ENCODE measurements around the gene WDR26. TPM values are rescaled to one million over a fixed set of nuclear protein-coding genes. Genes with fewer than 3 reads are reported as not detected.

The WDR26 gene
- total RNA-seq, 1 experiment from 2014 or later, result 84.9 TPM

DNA sequence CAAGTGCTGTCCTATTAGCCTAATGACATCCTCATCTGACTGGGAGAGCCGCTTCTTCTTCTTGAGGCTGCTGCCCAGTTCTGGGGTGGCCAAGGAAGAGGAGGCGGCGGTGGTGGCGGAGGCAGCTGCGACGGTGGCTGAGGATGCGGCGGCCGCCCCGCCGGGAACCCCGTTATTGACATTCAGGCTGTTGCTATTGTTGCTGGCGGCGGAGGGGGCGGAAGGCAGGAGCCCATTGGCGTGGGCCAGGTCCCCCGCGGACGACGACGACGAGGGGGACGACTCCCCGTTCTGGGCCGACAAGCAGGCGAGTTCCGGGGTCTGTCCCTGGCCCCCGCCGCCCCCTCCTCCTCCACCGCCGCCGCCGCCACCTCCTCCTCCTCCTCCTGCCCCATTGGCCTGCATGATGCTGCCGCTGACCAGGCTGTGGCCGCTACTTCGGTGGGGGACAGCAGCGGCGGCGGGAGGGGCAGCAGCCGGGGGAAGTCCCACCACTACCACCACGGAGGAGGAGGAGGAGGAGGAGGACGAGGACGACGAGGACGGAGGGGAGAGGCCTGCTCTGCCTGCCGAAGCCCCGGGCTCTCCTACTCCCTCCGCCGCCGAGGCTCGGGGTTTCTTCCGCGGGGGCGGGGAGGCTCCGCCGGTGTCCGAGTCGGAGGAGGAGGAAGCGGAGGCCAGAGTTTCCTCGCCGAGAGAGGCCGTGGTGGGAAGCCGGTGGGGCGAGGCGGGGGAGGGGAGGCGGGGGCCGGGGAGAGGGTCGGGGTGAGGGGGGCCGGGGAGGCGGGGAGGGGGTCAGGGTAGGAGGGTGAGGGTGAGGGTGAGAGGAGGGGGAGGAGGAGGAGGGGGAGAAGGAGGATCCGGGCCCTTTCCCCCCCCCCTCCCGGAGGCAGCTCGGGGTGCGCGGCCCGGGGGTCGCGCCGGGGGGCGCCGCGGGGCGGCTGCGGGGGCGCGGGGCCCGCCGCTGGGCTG is 610 bp downstream of the WDR26 start:
- no peaks in the 10 kb centered on the region for H3K27me3 Mint-ChIP-seq (ENCODE audit: unreplicated experiment)
- H3K9me3 Mint-ChIP-seq (ENCODE audit: low read depth, unreplicated experiment), result no peaks in the 10 kb centered on the region
- TF ChIP-seq, protein P1, sequence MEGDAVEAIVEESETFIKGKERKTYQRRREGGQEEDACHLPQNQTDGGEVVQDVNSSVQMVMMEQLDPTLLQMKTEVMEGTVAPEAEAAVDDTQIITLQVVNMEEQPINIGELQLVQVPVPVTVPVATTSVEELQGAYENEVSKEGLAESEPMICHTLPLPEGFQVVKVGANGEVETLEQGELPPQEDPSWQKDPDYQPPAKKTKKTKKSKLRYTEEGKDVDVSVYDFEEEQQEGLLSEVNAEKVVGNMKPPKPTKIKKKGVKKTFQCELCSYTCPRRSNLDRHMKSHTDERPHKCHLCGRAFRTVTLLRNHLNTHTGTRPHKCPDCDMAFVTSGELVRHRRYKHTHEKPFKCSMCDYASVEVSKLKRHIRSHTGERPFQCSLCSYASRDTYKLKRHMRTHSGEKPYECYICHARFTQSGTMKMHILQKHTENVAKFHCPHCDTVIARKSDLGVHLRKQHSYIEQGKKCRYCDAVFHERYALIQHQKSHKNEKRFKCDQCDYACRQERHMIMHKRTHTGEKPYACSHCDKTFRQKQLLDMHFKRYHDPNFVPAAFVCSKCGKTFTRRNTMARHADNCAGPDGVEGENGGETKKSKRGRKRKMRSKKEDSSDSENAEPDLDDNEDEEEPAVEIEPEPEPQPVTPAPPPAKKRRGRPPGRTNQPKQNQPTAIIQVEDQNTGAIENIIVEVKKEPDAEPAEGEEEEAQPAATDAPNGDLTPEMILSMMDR (IDR thresholded peaks at IDR 0.05; ENCODE audit: unreplicated experiment), result no peak
- H3K4me3 Mint-ChIP-seq (ENCODE audit: low read depth, unreplicated experiment), result peak overlapping the region; percentile 81
- H3K27ac Mint-ChIP-seq (ENCODE audit: unreplicated experiment), result peak overlapping the region; percentile 83
- no TSS peak for BruUV-seq (replicated peaks)
- CTCF ChIA-PET, result interaction anchor here (0.7 to 1.1 kb wide), 3 partner anchors 17 to 75 kb away, joined by 3 to 4 read pairs (median 4); no protein-coding TSS in a partner anchor
- DNase-seq, result peak; percentile 41
- intact Hi-C loops (cut with micrococcal nuclease; ENCODE audit: unreplicated experiment), result no loop called here
- peaks cover 49% of the 10 kb centered on the region for H3K4me1 Mint-ChIP-seq (ENCODE audit: low read depth, unreplicated experiment)
- peaks cover 58% of the 10 kb centered on the region for H3K36me3 Mint-ChIP-seq (ENCODE audit: insufficient read depth, unreplicated experiment)

DNA sequence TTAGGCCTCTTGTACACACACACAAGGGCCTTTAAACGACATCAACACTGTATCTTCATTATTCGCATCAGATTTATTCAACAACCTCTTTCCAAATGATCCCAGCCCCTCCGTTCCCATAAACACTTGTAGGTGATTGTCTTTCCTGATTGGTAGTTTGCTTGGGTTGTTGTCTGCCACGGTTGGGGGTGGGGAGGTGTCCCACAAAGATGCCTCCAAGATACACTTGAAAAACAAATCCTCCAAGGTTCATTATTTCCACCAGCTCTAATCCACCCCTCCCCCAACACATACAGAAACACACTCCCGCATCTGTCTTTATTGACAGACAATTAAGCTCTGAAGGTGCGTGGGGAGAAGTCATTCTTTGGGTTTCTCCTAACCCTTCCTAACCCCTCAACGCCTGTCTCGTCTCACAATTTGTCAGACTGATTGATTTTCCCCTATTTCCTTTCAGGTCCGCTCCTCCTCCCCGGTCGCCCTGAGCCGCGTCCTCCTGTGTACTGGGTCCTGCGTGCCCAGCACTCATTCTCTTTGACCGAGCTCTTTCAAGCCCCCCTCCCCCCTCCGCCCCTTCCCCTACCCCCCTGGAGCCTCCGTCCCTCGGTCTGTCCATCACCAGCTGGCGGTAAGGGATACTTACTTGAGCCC is 1.4 kb downstream of the WDR26 start:
- Mint-ChIP-seq H3K27ac (ENCODE audit: unreplicated experiment) (peak overlapping the region; percentile 83), H3K27me3 (ENCODE audit: unreplicated experiment) (no peaks in the 10 kb centered on the region), H3K4me1 (ENCODE audit: low read depth, unreplicated experiment) (peaks cover 49% of the 10 kb centered on the region), H3K4me3 (ENCODE audit: low read depth, unreplicated experiment) (peak overlapping the region; percentile 81), H3K36me3 (ENCODE audit: insufficient read depth, unreplicated experiment) (peaks cover 67% of the 10 kb centered on the region), H3K9me3 (ENCODE audit: low read depth, unreplicated experiment) (no peaks in the 10 kb centered on the region)
- intact Hi-C loops (cut with micrococcal nuclease; ENCODE audit: unreplicated experiment), result no loop called here
- TF ChIP-seq, protein P1 (IDR thresholded peaks at IDR 0.05; ENCODE audit: unreplicated experiment), result no peak
- CTCF ChIA-PET, result interaction anchor here (0.6 kb wide), 1 partner anchor 59 kb away, joined by 3 read pairs; no protein-coding TSS in a partner anchor
- no TSS peak for BruUV-seq (replicated peaks)
- DNase-seq, result peak; percentile 21

DNA sequence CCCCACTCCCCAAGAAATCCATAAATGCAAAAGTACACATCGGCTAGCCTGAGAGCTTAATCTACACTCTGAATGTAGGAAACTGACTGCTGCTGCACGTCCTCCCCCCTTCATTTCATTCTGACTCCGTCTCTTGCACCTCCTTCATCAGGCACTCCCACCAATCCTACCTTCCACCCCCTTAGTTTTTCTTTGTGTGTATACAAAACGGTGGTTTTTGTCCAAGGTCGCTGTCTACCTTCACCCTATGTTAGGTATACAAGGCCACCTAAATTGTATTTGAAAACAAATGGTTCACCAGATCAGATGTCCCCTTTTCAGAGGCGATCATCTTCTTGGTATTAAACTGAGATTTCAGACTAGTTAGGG is 1.9 kb downstream of the WDR26 start:
- peak overlapping the region; percentile 81 for H3K4me3 Mint-ChIP-seq (ENCODE audit: low read depth, unreplicated experiment)
- peaks cover 49% of the 10 kb centered on the region for H3K4me1 Mint-ChIP-seq (ENCODE audit: low read depth, unreplicated experiment)
- no peaks in the 10 kb centered on the region for H3K9me3 Mint-ChIP-seq (ENCODE audit: low read depth, unreplicated experiment)
- CTCF ChIA-PET, result interaction anchor here (0.6 to 0.7 kb wide), 2 partner anchors 41 to 59 kb away, joined by 3 to 4 read pairs; no protein-coding TSS in a partner anchor
- intact Hi-C loops (cut with micrococcal nuclease; ENCODE audit: unreplicated experiment), result no loop called here
- H3K27me3 Mint-ChIP-seq (ENCODE audit: unreplicated experiment), result no peaks in the 10 kb centered on the region
- H3K27ac Mint-ChIP-seq (ENCODE audit: unreplicated experiment), result peak overlapping the region; percentile 83
- BruUV-seq (replicated peaks), result no TSS peak
- H3K36me3 Mint-ChIP-seq (ENCODE audit: insufficient read depth, unreplicated experiment), result peaks cover 70% of the 10 kb centered on the region
- no peak for DNase-seq
- TF ChIP-seq, protein P1 (IDR thresholded peaks at IDR 0.05; ENCODE audit: unreplicated experiment), result no peak

DNA sequence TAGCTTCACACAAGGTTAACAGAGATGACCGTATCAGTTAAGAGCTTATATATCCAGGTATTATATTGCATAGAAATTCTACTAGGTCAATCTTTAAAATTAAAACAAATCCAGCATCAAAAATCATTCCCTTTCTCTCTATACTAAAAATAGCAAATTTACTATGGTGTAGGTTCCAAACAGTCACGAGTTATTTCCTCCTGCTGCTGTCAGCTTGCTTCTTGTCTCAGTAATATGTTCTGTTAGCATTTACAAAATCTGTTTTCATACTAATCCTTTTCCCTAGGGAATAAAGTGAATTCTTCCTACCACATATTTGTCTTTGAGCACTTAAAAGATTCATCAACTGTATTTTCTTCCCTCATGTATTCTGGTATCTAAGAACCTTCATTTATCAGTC is 2.5 kb downstream of the WDR26 start:
- TF ChIP-seq, protein P1 (IDR thresholded peaks at IDR 0.05; ENCODE audit: unreplicated experiment), result no peak
- no peaks in the 10 kb centered on the region for H3K27me3 Mint-ChIP-seq (ENCODE audit: unreplicated experiment)
- peak overlapping the region; percentile 83 for H3K27ac Mint-ChIP-seq (ENCODE audit: unreplicated experiment)
- CTCF ChIA-PET, result interaction anchor here (0.7 kb wide), 2 partner anchors 13 to 41 kb away, joined by 4 read pairs; no protein-coding TSS in a partner anchor
- peak overlapping the region; percentile 81 for H3K4me3 Mint-ChIP-seq (ENCODE audit: low read depth, unreplicated experiment)
- H3K36me3 Mint-ChIP-seq (ENCODE audit: insufficient read depth, unreplicated experiment), result peaks cover 75% of the 10 kb centered on the region
- TSS peak; percentile 34 for BruUV-seq (replicated peaks)
- no peaks in the 10 kb centered on the region for H3K9me3 Mint-ChIP-seq (ENCODE audit: low read depth, unreplicated experiment)
- peaks cover 48% of the 10 kb centered on the region for H3K4me1 Mint-ChIP-seq (ENCODE audit: low read depth, unreplicated experiment)
- no peak for DNase-seq
- intact Hi-C loops (cut with micrococcal nuclease; ENCODE audit: unreplicated experiment), result no loop called here
